Central memory CD8-positive, alpha-beta T cell (primary cell): Measurements from ENCODE around the gene CPEB4.

Experiments
- ATAC-seq: fragments of 150-1000 bp; cut with Tn5 transposase; replicated peaks from 2 replicates; pipeline ENCODE4 v1.10.0; 2022; ENCODE audit warnings: mild to moderate bottlenecking, moderate FRiP score, moderate number of reproducible peaks; ENCODE audit not compliant: poor library complexity, severe bottlenecking; ENCODE audit errors: extremely low read depth
- DNase-seq, 2 donors: peaks; one replicate each; pipeline ENCODE4 v3.0.0; 2021; ENCODE audit warnings: low spot score in 2 of 2
- H3K27ac Mint-ChIP-seq: one replicate; pipeline ENCODE4 v1.8.0; 2022; ENCODE audit warnings: low read depth, mild to moderate bottlenecking, moderate library complexity, mixed read lengths
- H3K27me3 Mint-ChIP-seq: one replicate; pipeline ENCODE4 v1.8.0; 2022; ENCODE audit warnings: mixed read lengths
- H3K36me3 Mint-ChIP-seq: one replicate; pipeline ENCODE4 v1.8.0; 2022; ENCODE audit warnings: mild to moderate bottlenecking, moderate library complexity, mixed read lengths; ENCODE audit not compliant: insufficient read depth
- H3K4me1 Mint-ChIP-seq: one replicate; pipeline ENCODE4 v1.8.0; 2022; ENCODE audit warnings: mixed read lengths
- H3K4me3 Mint-ChIP-seq: one replicate; pipeline ENCODE4 v1.8.0; 2022; ENCODE audit warnings: mild to moderate bottlenecking, moderate library complexity, mixed read lengths
- H3K9me3 Mint-ChIP-seq: one replicate; pipeline ENCODE4 v1.8.0; 2022; ENCODE audit warnings: mixed read lengths

CPEB4 gene

DNA sequence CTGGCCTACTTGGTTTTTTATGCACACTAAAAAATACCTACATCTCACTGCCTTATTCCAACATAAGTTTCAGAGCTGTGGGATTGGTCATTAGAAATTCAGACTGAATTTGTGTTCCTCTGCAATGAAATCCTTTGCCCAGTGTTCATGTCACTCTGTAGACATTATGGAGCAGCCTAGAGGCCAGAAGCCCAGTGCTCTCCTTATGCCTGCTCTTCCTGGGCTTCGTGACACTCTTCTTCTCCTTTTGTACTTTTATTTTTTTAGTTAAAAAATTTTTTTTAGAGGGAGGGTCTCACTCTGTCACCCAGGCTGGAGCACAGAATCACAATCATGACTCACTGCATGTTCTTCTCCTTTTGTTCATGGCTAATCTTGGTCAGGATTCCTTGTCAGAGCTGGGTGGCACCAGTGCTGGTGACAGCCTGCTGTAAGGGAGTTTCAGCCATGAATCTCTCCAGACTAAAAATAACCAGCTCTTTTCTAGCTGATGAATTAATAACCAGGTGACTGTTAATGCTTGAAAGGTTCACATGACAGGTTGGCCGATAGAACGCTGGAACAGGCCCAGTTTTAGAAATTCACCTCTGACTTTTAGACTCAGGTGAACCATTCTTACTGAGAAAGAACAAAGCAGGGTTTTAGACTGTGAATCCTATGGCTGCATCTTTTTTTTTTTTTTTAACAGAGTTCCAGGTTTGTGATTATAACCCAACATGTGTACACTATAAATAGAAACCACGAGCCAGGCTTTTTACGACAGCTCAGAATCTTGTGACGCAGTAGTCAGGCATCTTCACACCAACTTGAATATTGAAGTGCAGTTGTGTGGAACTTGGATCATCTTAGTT is 66.7 kb downstream of the CPEB4 start:
- H3K9me3 Mint-ChIP-seq, result no peaks in the 10 kb centered on the region

DNA sequence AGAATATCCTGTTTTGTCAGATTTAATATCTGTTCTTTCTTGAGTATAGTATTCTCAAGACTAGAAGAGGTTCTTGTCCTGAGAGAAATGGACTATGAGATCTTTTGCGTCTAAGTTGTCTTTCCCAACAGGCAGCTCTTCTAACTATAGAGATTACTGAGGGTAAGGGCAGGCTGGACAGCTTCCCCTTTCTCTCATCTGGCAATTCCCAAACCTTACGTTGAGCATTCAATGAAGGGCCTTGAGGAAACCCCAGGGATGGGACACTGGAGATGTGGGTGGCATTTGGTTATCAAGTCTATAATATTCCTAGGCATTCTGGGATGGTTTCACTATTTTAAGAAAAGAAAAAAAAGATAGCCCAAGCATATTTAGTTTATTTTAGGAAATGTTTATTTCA is 72.8 kb downstream of the CPEB4 start:
- no peaks in the 10 kb centered on the region for H3K9me3 Mint-ChIP-seq
- H3K36me3 Mint-ChIP-seq, result peaks cover 4% of the 10 kb centered on the region
- DNase-seq, result no peak
- H3K27me3 Mint-ChIP-seq, result no peaks in the 10 kb centered on the region
- no peaks in the 10 kb centered on the region for H3K4me1 Mint-ChIP-seq
- H3K4me3 Mint-ChIP-seq, result no peak overlapping the region
- H3K27ac Mint-ChIP-seq, result no peak overlapping the region
- ATAC-seq, result no peak

More for the DNA sequence above, 66.7 kb downstream of the CPEB4 start:
- DNase-seq (no peak), ATAC-seq (no peak)
- Mint-ChIP-seq H3K4me3 (no peak overlapping the region), H3K36me3 (peaks cover 51% of the 10 kb centered on the region), H3K27ac (no peak overlapping the region), H3K4me1 (no peaks in the 10 kb centered on the region), H3K27me3 (no peaks in the 10 kb centered on the region)

DNA sequence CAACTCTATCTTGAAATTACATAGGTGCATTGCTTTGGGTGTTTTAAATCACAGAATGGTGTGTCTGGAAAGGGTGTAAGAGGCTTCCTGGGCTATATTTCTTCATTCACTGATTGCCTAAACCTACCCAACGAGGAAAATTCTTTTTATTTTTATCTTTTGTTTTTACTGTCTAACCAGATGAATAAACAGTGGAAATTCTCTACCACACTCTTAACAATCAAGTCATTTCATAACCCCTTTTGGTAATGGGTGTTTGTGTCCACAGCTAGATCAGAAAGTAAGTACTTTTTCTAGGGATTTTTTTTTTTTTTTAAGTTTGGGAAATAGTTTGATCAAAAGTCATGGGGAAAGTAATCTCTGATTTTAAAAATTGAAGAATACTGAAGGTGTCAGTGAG is 73.3 kb downstream of the CPEB4 start:
- no peak overlapping the region for H3K27ac Mint-ChIP-seq
- no peak overlapping the region for H3K4me3 Mint-ChIP-seq
- H3K4me1 Mint-ChIP-seq, result no peaks in the 10 kb centered on the region
- no peaks in the 10 kb centered on the region for H3K9me3 Mint-ChIP-seq
- peaks cover 1% of the 10 kb centered on the region for H3K36me3 Mint-ChIP-seq
- no peaks in the 10 kb centered on the region for H3K27me3 Mint-ChIP-seq
- ATAC-seq, result no peak
- no peak for DNase-seq

DNA sequence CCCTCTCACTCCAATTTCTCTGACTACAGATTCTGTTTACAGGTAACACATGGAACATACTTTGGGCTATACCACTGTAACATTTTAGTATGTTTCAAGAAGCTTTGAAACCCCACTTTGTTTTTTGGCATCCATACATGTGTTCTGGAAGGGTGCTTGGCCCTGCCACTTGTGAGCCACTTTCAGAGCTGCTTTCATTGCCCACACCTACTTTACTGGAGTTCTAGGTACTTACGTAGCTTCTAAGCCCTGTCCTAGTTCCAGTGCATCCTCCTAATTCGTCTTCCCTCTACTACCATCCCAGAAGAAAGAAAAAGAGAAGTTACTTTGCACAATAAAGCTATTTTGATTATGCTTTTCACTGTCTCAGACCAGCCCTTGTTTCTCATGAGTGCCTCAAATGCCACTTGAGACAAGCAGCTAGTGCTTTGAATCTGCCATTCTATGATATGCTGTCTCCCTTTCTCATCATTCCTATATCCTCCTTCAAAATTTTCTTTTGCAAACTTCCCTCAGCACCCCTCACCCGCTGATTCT is 74.4 kb downstream of the CPEB4 start:
- H3K9me3 Mint-ChIP-seq, result no peaks in the 10 kb centered on the region
- ATAC-seq, result no peak
- DNase-seq, result no peak
- no peaks in the 10 kb centered on the region for H3K27me3 Mint-ChIP-seq
- H3K4me1 Mint-ChIP-seq, result no peaks in the 10 kb centered on the region
- H3K4me3 Mint-ChIP-seq, result no peak overlapping the region
- no peak overlapping the region for H3K27ac Mint-ChIP-seq
- no peaks in the 10 kb centered on the region for H3K36me3 Mint-ChIP-seq

DNA sequence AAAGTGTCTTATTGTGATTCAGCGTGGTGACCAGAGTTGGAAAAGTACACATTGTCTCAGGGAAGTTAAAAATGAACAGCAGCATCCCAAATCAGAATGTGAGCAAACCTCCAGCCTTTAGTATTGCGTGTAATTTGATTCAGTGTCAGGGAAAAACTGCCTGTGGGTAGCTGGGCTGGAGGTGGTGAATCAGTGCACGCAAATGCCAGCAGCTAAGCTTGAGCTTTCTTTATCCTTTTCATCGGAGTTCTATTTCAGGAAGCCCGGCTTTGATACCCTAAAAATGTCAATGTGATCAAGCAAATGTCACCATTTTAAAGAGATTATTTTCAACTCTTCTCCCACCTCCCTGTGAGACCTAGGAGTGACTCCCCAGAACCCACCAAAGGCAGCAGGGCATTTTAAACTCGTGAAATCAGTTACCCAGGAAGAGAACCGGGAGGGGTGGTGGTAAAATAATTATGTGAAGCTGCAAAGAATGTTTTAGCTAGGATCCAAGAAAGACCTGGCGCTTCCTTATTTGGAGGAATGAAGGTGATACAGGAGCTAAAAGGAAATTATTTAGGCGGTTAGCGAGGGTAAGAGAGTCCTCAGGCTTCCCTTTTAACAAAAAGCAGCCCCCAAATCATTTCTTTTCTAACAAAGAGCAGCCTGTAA is 75.2 kb downstream of the CPEB4 start:
- no peaks in the 10 kb centered on the region for H3K9me3 Mint-ChIP-seq
- no peak overlapping the region for H3K4me3 Mint-ChIP-seq
- no peak overlapping the region for H3K27ac Mint-ChIP-seq
- H3K27me3 Mint-ChIP-seq, result no peaks in the 10 kb centered on the region
- no peaks in the 10 kb centered on the region for H3K4me1 Mint-ChIP-seq
- H3K36me3 Mint-ChIP-seq, result no peaks in the 10 kb centered on the region
- DNase-seq, result no peak
- ATAC-seq, result no peak

DNA sequence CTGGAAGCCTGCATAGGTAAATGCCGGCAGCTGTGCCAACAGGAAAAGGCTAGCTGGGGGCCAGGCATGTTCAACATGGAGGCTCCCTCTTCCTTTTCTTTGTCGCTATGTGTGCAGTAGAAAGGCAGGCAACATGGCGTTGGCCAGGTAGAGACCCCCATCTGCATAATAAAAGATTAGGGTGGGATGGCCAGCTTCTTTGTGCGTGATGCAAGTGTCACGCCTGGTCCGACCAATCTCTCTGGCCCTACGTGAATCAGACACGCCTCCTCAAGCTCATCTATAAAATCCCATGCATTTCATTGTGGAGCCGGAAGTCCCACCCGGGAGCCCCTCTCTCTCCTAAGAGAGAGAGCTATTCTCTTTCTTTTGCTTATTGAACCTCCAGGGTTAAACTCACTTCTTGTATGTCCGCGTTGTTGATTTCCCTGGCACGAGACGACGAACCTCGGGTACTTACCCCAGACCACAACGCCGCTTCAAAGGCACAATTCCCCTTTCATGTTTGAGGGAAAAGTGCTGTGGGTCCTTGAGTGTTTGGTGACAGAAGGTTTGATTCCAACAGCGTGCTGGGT is 75.8 kb downstream of the CPEB4 start:
- DNase-seq (no peak), ATAC-seq (no peak)
- no peaks in the 10 kb centered on the region for H3K36me3 Mint-ChIP-seq
- H3K4me3 Mint-ChIP-seq, result no peak overlapping the region
- H3K27ac Mint-ChIP-seq, result no peak overlapping the region
- no peaks in the 10 kb centered on the region for H3K9me3 Mint-ChIP-seq
- H3K27me3 Mint-ChIP-seq, result no peaks in the 10 kb centered on the region
- H3K4me1 Mint-ChIP-seq, result no peaks in the 10 kb centered on the region

DNA sequence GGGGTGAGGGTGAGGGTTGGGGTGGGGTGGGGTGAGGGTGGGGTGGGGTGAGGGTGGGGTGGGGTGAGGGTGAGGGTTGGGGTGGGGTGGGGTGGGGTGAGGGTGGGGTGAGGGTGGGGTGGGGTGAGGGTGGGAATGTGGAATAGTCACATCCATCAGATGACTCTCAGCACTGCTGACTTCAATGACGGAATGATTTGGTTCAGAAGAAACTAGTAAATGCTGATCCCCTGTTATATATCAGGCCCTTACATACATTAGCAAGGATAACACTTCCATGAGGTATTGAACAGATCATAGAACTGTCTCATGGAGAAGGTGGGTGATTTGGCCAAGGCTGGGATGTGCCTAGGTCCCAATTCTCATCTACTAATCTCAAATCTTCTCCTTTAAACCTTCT is 76.4 kb downstream of the CPEB4 start:
- no peak overlapping the region for H3K4me3 Mint-ChIP-seq
- no peak for DNase-seq
- no peaks in the 10 kb centered on the region for H3K36me3 Mint-ChIP-seq
- H3K27ac Mint-ChIP-seq, result no peak overlapping the region
- no peaks in the 10 kb centered on the region for H3K4me1 Mint-ChIP-seq
- peaks cover 3% of the 10 kb centered on the region for H3K27me3 Mint-ChIP-seq
- no peak for ATAC-seq
- H3K9me3 Mint-ChIP-seq, result no peaks in the 10 kb centered on the region

DNA sequence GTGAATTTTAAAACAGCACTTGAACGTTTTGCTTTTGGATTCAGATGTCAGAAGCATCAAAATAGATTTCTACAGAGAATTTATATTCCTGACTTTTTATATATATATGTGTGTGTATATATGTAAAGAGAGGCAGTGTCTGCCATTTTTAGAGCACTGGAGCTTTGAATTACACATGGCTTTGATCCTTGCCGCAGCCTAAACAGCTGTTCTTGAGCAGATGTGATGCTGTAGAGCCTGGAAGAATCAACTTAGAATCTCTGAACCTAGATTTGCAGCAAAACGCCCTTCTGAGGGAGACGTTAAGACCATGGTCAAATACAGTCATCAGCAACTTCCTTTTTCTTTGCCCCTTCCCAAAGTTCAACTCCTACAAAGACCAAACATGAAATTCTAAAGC is 79.1 kb downstream of the CPEB4 start:
- no peaks in the 10 kb centered on the region for H3K9me3 Mint-ChIP-seq

DNA sequence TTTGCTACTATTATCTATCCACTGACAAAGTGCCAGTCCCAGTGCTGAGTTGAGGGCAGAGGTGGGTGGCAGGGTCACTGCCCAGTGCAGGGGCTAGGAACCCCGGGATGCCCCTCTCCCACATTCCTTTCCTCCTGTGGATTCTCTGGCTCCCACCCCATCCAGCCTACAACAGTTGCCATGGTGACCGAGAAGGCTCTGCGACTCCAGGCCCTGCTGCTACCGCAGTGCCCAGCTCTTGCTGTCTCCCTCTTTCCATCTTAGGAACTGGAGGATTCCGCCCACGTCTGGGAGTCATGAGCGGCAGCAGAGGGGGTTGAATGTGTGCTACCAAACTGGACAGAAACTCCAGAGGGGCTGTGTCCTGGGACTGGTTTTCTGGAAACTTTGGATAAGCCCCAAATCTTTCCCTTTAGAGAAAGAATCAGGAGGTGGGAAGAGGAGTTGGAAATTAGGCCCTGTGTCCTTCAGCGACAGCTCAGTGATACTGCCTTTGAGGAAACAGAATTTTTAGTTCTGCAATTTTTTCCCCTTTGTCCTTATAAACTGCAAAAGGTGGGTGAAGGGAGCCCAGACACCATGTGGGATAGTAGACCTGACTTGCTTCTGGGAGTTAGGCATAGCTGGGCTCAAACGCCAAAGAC is 80.1 kb downstream of the CPEB4 start:
- no peak for DNase-seq
- Mint-ChIP-seq H3K4me3 (no peak overlapping the region), H3K27me3 (peaks cover 22% of the 10 kb centered on the region), H3K4me1 (peaks cover 1% of the 10 kb centered on the region), H3K9me3 (no peaks in the 10 kb centered on the region), H3K27ac (no peak overlapping the region), H3K36me3 (no peaks in the 10 kb centered on the region)
- ATAC-seq, result no peak

More for the DNA sequence above, 79.1 kb downstream of the CPEB4 start:
- no peak for DNase-seq
- H3K4me1 Mint-ChIP-seq, result no peaks in the 10 kb centered on the region
- no peaks in the 10 kb centered on the region for H3K36me3 Mint-ChIP-seq
- ATAC-seq, result no peak
- H3K27ac Mint-ChIP-seq, result no peak overlapping the region
- peaks cover 19% of the 10 kb centered on the region for H3K27me3 Mint-ChIP-seq
- no peak overlapping the region for H3K4me3 Mint-ChIP-seq

DNA sequence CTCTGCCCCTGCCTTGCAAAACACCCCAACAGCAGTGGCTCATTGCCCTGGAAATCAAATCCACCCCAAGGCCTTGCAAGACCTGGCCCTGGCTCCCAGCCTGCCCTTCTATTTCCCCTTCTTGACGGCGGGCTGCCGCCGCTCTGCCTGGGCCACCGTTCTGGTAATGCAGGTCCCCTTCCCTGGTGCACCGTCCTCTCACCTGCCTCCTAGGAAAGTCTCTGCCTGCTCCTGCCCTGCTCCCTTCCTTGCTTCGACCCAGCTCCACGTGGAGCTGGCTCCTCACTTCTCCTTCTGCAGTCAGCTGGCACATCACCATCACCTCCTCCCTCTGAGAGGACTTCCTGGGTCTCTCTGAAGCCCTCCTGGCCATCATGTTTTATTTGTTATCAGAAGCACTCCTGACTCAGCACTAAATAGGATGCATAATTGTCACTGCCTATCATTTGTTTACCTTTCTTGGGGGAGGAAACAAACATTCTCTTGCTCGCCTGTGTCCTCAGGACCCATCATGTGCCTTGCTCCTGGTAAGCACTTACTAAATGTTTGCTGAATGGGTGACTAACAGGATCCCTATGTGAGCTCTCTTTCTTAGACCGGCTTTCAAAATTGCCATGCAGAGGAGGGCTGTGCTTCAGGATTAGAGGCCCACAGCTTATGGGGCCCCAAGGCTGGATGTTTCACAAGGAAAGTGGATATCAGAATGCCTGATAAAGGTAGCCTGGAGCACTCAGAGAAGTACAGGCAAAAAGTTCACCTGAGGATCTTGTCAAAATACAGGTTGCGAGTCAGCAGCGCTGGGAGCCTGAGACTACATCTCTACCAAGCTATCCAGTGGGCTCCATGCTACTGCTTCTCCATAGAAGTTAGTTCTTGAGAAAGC is 81.3 kb downstream of the CPEB4 start:
- Mint-ChIP-seq H3K4me3 (no peak overlapping the region), H3K9me3 (no peaks in the 10 kb centered on the region), H3K27me3 (peaks cover 33% of the 10 kb centered on the region), H3K36me3 (no peaks in the 10 kb centered on the region), H3K4me1 (peaks cover 6% of the 10 kb centered on the region), H3K27ac (no peak overlapping the region)
- no peak for ATAC-seq
- DNase-seq, result no peak

DNA sequence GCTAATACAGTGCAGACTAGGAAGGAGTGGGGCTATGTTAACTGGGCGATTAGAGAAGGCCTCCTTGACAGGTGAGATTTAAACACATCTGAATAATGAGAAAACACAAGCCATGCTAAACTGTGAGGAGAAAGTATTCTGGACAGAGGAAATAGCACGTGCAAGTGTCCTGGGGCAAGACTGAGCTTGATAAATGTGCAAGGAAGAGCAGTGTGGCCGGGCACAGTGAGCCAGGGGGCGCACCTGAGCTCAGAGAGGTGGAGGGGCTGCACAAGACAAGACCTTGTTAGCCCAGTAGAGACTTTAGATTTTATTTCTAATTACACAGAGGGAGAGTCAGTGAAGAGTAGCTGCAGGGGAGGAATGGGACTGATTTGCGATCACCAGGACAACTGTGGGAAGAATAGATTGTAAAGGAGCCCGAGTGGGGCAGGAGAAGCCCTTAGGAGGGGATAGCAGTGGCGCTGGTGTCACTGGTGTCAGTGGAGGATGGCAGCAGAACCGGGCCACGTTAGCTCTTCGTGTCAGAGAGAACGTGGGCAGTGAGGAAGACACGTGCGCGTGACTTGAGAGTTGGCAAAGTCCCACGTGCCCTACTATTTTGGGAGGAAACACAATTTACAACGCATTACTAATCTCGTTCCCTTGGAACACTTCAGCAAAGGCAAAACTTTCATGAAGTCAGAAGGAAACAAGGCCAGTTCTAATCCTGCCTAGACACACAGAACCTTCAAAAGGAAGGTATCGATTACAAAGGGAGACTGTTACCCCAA is 82.9 kb downstream of the CPEB4 start:
- DNase-seq, result no peak
- H3K4me3 Mint-ChIP-seq, result no peak overlapping the region
- peaks cover 34% of the 10 kb centered on the region for H3K27me3 Mint-ChIP-seq
- H3K4me1 Mint-ChIP-seq, result peaks cover 6% of the 10 kb centered on the region
- ATAC-seq, result no peak
- no peaks in the 10 kb centered on the region for H3K9me3 Mint-ChIP-seq
- H3K36me3 Mint-ChIP-seq, result no peaks in the 10 kb centered on the region
- H3K27ac Mint-ChIP-seq, result no peak overlapping the region
